Activated naive CD4-positive, alpha-beta T cell treated with anti-CD3 and anti-CD28 coated beads, Interleukin-2, amount 50 U/mL, for 16 hours (primary cell): ENCODE data around the gene GPBP1.
A peak's percentile ranks its signal among the peaks of the same experiment; 100 is the strongest.
"Not testable (repeated sequence)": the region's sequence is repeated elsewhere in the genome, so short reads cannot be mapped to it uniquely, and the experiment has no call there.

Source experiments
- DNase-seq: peaks from one replicate; pipeline ENCODE4 v3.0.0-alpha.2; 2020

Gene GPBP1

GRCh38 chr5:57173319-57174127 is at the start of gene GPBP1:
Gene GPBP1, plus strand, starts transcription at chr5:57174059. Its CDS starts 40,072 bp downstream, at chr5:57214131.
- DNase-seq = peak; percentile 97

- DNase-seq = no peak
Observed at GRCh38 chr5:57128325-57128724, 45.5 kb upstream of the GPBP1 start.

GRCh38 chr5:57133574-57133973 is 40.3 kb upstream of the GPBP1 start:
- DNase-seq = no peak

GRCh38 chr5:57137401-57137800 is 36.5 kb upstream of the GPBP1 start:
- no peak for DNase-seq

DNA sequence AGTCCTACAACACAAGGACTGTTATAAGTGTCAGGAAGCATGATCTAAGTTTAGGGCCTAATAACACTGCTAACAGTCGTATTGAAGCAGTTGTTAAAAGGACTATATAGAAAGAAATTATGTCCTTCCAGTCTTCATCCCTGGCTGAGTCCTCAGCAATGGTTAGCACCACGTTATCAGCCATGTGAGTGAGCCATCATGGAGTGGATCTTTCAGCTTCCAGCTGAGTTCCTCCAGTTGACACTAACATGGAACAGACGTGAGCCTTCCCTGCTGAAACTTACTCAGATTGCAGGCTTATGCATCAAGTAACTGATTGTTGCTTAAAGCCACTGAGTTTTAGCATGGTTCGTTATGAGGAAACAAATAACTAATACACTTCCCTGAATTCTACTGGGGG is 21.5 kb upstream of the GPBP1 start:
- DNase-seq = no peak

- DNase-seq = no peak
Observed at GRCh38 chr5:57155033-57155432, 18.8 kb upstream of the GPBP1 start.

- no peak for DNase-seq
Observed at GRCh38 chr5:57157131-57157530, 16.7 kb upstream of the GPBP1 start.

DNA sequence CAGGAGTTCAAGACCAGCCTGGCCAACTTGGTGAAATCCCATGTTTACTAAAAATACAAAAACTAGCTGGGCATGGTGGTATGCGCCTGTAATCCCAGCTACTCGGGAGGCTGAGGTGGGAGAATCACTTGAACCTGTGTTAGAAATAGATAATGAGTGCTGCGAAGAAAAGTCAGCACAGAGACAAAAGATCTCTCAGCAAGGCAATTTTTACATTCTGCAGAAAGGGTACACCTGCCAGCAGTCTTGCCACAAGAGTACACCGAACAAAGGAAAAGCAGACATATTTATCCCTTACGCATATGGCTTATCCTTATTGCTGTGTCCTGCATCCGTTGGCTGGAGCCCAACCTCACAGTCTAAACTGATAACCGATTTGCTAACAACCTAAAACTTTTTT is 16.2 kb upstream of the GPBP1 start:
- no peak for DNase-seq

GRCh38 chr5:57163553-57164006 is 10.3 kb upstream of the GPBP1 start:
- DNase-seq = no peak

- DNase-seq = no peak
Observed at GRCh38 chr5:57164124-57164523, 9.7 kb upstream of the GPBP1 start.

- DNase-seq = not testable (repeated sequence)
Observed at GRCh38 chr5:57165171-57165570, 8.7 kb upstream of the GPBP1 start.

GRCh38 chr5:57166276-57166675 is 7.6 kb upstream of the GPBP1 start:
- no peak for DNase-seq

DNA sequence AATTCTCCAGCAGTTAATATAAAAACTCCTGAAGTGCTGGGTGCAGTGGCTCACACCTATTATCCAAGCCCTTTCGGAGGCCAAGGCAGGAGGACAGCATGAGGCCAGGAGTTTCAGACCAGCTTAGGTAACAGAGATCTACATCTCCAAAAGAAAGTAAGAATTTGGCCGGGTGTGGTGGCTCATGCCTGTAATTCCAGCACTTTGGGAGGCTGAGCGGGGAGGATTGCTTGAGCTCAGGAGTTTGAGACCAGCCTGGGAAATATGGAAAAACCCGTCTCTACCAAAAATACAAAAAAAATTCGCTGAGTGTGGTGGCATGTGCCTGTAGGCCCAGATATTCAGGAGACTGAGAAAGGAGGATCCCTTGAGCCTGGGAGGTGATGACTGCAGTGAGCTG is 6.7 kb upstream of the GPBP1 start:
- no peak for DNase-seq

DNA sequence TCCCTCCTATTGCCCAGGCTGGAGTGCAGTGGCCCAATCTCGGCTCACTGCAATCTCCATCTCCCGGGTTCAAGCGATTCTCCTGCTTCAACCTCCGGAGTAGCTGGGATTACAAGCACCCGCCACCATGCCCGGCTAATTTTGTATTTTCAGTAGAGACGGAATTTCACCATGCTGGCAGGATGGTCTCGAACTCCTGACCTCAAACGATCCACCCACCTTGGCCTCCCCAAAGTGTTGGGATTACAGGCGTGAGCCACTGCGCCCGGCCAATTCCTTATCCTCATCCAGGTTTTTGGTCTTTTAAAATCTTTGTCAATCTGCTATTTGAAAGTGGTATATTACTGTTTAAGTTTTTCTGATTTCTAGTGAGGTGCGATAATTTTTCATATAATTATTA is 3.7 kb upstream of the GPBP1 start:
- DNase-seq = not testable (repeated sequence)

- DNase-seq = no peak
Observed at GRCh38 chr5:57171816-57172465, 1.9 kb upstream of the GPBP1 start.

GRCh38 chr5:57172466-57173318 is 1.2 kb upstream of the GPBP1 start:
- no peak for DNase-seq

DNA sequence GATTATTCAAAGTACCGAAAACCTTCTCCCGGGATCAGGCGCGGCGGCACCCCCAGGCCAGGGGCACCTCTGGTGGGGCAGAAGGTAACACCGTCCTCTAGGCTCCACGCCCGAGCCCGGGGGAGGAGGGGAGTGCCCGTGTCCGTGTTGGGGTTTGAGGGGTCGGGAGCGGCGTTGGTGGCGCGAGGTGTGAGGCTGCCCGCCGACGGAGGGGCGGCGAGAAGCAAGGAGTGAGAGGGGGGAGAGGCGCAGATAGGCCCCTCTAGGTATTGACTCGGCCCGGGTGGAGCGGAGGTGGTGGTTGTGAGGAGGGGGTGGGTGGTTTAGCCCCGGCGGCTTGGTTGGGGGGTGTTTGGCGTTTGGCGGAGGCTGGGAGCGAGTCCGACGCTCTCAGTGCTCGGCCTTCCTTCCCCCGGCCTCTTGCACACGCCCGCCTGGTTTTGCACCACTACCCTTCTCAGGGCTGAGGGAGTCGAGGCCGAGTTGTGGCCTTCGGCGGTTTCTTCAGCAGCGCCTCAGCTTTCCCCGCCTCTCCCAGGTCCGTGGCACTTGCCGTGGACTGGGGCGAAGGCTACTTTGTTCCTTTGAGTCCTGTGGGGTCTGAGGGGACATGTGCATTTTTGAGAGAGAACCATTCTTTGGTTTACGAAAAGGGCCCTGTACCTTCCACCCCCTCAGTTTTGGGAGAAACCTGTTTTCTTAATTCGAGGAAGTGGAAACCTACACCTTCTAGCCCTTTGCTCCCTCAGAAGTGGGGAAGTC is 450 bp downstream of the GPBP1 start:
- no peak for DNase-seq

DNA sequence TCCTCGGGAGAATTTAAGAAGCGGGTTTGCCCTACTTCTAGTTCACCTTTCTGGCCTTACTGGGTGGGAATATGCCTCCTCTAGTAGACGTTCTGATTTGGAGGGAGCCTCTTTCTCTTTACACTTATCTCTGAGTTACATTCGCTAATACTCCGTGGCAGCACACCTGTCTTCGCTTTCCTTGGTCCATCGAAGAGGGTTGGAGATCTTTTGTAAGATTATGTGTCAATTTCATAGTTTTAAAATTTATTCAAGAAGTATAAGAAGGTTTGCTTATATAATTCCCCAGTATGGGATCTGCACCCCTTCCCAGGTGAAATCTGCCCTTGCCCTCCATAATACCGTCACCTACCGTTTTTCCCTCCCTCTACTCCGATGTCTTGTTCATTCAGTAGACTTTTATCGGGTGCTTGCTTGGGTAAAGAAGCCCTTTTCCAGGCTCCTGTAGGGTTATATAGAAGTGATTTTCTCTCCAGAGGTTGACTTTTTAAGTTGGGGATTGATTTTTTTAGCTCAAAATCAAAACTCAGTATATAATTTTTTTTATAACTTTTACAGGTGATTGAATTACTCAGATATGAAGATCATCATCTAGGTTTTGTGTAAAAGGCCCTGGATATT is 1.1 kb downstream of the GPBP1 start:
- no peak for DNase-seq

GRCh38 chr5:57175551-57176309 is 1.9 kb downstream of the GPBP1 start:
- DNase-seq = peak; percentile 64

DNA sequence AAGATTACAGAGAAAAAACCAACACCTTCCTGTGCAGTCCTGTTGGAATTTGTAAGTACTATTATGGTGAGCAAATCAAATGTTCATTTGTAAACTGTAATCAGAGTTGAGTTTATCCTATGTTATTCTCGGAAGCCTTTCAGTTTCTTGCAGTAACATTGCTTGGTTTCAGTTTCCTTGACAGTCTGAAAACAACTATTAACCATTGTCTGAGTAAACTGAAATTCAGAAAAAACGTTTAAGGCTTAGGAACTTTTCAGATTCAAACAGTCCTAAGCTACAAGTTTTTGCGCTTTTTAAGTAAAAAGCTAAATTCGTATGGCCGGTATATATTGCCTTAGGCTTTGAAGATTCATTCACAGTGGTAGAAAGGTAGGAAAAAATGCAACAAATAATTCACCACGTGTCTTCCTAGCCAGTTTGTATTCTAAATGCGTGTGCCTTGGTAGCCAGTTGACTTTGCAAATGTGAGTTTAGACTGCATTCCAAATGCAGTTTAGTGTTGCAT is 2.5 kb downstream of the GPBP1 start:
- no peak for DNase-seq

DNA sequence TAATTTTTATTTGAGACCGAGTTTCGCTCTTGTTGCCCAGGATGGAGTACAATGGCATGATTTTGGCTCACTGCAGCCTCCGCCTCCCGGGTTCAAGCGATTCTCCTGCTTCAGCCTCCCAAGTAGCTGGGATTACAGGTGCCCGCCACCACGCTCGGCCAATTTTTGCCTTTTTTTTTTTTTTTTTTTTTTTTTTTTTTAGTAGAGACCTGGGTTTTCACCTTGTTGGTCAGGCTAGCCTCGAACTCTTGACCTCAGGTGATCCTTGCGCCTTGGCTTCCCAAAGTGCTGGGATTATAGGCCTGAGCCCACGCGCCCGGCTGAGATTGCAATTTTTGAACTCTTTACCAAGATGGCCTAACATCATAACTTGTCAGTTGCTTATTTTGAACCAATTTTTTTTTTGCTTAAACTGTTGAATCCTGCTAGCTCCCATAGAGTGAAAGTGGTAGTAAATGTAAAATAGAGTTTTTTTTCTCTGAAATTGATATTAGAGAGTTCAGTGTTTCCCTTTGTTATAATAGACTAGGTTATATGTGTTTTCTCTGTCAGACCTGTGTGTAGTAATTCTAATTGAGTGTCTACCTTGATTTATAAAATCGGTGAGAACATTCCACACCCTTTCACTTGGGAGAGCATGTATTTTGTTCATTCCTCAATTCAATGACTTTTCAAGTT is 3.8 kb downstream of the GPBP1 start:
- DNase-seq = no peak
